ENCODE results near the gene IP6K2. TPM values are rescaled to one million over a fixed set of nuclear protein-coding genes. Genes with fewer than 3 reads are reported as not detected.
A peak's percentile ranks its signal among the peaks of the same experiment; 100 is the strongest.

Gene IP6K2
- total RNA-seq, 2 experiments from 2014 or later: 97.2 to 121 TPM

- CTCF ChIA-PET: interaction anchor here (0.7 to 1.0 kb wide), 3 partner anchors 8 to 1368 kb away, joined by 3 to 4 read pairs (median 3); no protein-coding TSS in a partner anchor
- POLR2A ChIA-PET: interaction anchor here (0.6 kb wide), 1 partner anchor 574 kb away, joined by 3 read pairs; no protein-coding TSS in a partner anchor
- peaks cover 36% of the 10 kb centered on the region for H3K4me1 Mint-ChIP-seq (ENCODE audit: low read depth)
- TF ChIP-seq CTCF (IDR thresholded peaks at IDR 0.05): no peak
- Histone ChIP-seq H3K9me3 (ENCODE audit: control insufficient read depth in 1 of 2, insufficient read depth in 1 of 2, low read length in 2 of 2) (no peaks in the 10 kb centered on the region), H3K27me3 (ENCODE audit: control insufficient read depth in 1 of 2, insufficient read depth in 2 of 2, low read length in 2 of 2) (no peaks in the 10 kb centered on the region), H3K27ac (ENCODE audit: low read depth in 1 of 2, low read length in 2 of 2) (no peak overlapping the region), H3K36me3 (ENCODE audit: insufficient read depth, low read length) (peaks cover 60% of the 10 kb centered on the region), H3K4me1 (ENCODE audit: insufficient read depth, low read length) (peaks cover 19% of the 10 kb centered on the region), H3K4me3 (ENCODE audit: low read length) (no peak overlapping the region)
- intact Hi-C loops (cut with DNase I, micrococcal nuclease): no loop called here
- no peak for DNase-seq
- H3K4me3 Mint-ChIP-seq: no peak overlapping the region
- H3K27me3 Mint-ChIP-seq: no peaks in the 10 kb centered on the region
- H3K9me3 Mint-ChIP-seq: no peaks in the 10 kb centered on the region
- peaks cover 70% of the 10 kb centered on the region for H3K36me3 Mint-ChIP-seq (ENCODE audit: low read depth)
- no peak for ATAC-seq (ENCODE audit: poor library complexity)
- peak overlapping the region; percentile 30 for H3K27ac Mint-ChIP-seq
Measured at GRCh38 chr3:48697952-48698351, 19.1 kb downstream of the IP6K2 start.

- Mint-ChIP-seq H3K27me3 (no peaks in the 10 kb centered on the region), H3K9me3 (no peaks in the 10 kb centered on the region), H3K27ac (peak overlapping the region; percentile 59), H3K4me3 (no peak overlapping the region), H3K4me1 (ENCODE audit: low read depth) (peaks cover 27% of the 10 kb centered on the region), H3K36me3 (ENCODE audit: low read depth) (peaks cover 72% of the 10 kb centered on the region)
- peaks cover 19% of the 10 kb centered on the region for H3K4me1 ChIP-seq (ENCODE audit: insufficient read depth, low read length)
- H3K4me3 ChIP-seq (ENCODE audit: low read length): no peak overlapping the region
- DNase-seq (no peak), ATAC-seq (ENCODE audit: poor library complexity) (no peak)
- intact Hi-C loops (cut with DNase I, micrococcal nuclease): no loop called here
- ChIA-PET CTCF (interaction anchor here (0.6 to 1.2 kb wide), 2 partner anchors 11 to 136 kb away, joined by 3 to 4 read pairs; partner anchors contain the start of gene NCKIPSD), POLR2A (no interaction called here)
- H3K9me3 ChIP-seq (ENCODE audit: control insufficient read depth in 1 of 2, insufficient read depth in 1 of 2, low read length in 2 of 2): no peaks in the 10 kb centered on the region
- H3K27me3 ChIP-seq (ENCODE audit: control insufficient read depth in 1 of 2, insufficient read depth in 2 of 2, low read length in 2 of 2): no peaks in the 10 kb centered on the region
- peaks cover 66% of the 10 kb centered on the region for H3K36me3 ChIP-seq (ENCODE audit: insufficient read depth, low read length)
- no peak for TF ChIP-seq CTCF (IDR thresholded peaks at IDR 0.05)
- peak overlapping the region in 1 of 2 donors; percentile 9 for H3K27ac ChIP-seq (ENCODE audit: low read depth in 1 of 2, low read length in 2 of 2)
Measured at GRCh38 chr3:48696601-48697000, 20.4 kb downstream of the IP6K2 start.

GRCh38 chr3:48696156-48696555 lies 20.9 kb downstream of the IP6K2 start:
- POLR2A ChIA-PET: interaction anchor here (0.6 kb wide), 1 partner anchor 999 kb away, joined by 3 read pairs; no protein-coding TSS in a partner anchor

More at GRCh38 chr3:48696156-48696555, 20.9 kb downstream of the IP6K2 start:
- peak overlapping the region; percentile 59 for H3K27ac Mint-ChIP-seq
- no peaks in the 10 kb centered on the region for H3K9me3 Mint-ChIP-seq
- DNase-seq: no peak
- TF ChIP-seq CTCF (IDR thresholded peaks at IDR 0.05): no peak
- H3K27me3 Mint-ChIP-seq: no peaks in the 10 kb centered on the region
- no peak for ATAC-seq (ENCODE audit: poor library complexity)
- Histone ChIP-seq H3K27me3 (ENCODE audit: control insufficient read depth in 1 of 2, insufficient read depth in 2 of 2, low read length in 2 of 2) (no peaks in the 10 kb centered on the region), H3K4me3 (ENCODE audit: low read length) (no peak overlapping the region), H3K4me1 (ENCODE audit: insufficient read depth, low read length) (peaks cover 19% of the 10 kb centered on the region), H3K9me3 (ENCODE audit: control insufficient read depth in 1 of 2, insufficient read depth in 1 of 2, low read length in 2 of 2) (no peaks in the 10 kb centered on the region), H3K27ac (ENCODE audit: low read depth in 1 of 2, low read length in 2 of 2) (peak overlapping the region in 1 of 2 donors; percentile 9), H3K36me3 (ENCODE audit: insufficient read depth, low read length) (peaks cover 70% of the 10 kb centered on the region)
- peaks cover 75% of the 10 kb centered on the region for H3K36me3 Mint-ChIP-seq (ENCODE audit: low read depth)
- CTCF ChIA-PET: interaction anchor here (1.2 kb wide), 1 partner anchor 10 kb away, joined by 4 read pairs; the partner anchor contains the start of gene NCKIPSD
- intact Hi-C loops (cut with DNase I, micrococcal nuclease): no loop called here
- H3K4me3 Mint-ChIP-seq: no peak overlapping the region
- peaks cover 27% of the 10 kb centered on the region for H3K4me1 Mint-ChIP-seq (ENCODE audit: low read depth)

All from CD4-positive, alpha-beta T cell (primary cell).